Lung (tissue), 12 donors: ENCODE results near the gene VHLL. TPM values are rescaled to one million over a fixed set of nuclear protein-coding genes. Genes with fewer than 3 reads are reported as not detected.

ENCODE experiments used
- ATAC-seq: fragments of 200-7000 bp; cut with Tn5 transposase; one replicate; pipeline ENCODE4 v1.9.1; 2020; ENCODE audit warnings: moderate number of reproducible peaks; ENCODE audit not compliant: insufficient read depth, low FRiP score
- DNase-seq, 3 donors: peaks; one replicate each; pipeline ENCODE4 v3.0.0-alpha.2; 2013 to 2017
- H3K27ac ChIP-seq, 2 donors: one replicate each; pipeline ENCODE4 v1.5.1; 2013; ENCODE audit warnings: mild to moderate bottlenecking in 2 of 2, moderate library complexity in 2 of 2, control low read depth in 1 of 2, inconsistent platforms in 1 of 2, low read depth in 1 of 2, low read length in 1 of 2
- H3K27me3 ChIP-seq, 3 donors: one replicate each; pipeline ENCODE4 v1.5.1; 2013; ENCODE audit warnings: low read length in 2 of 3; ENCODE audit not compliant: control insufficient read depth in 3 of 3, insufficient read depth in 3 of 3
- H3K36me3 ChIP-seq, 4 donors: one replicate each; pipeline ENCODE4 v1.5.1; 2013; ENCODE audit warnings: low read length in 4 of 4, mild to moderate bottlenecking in 1 of 4, moderate library complexity in 1 of 4; ENCODE audit not compliant: control insufficient read depth in 4 of 4, insufficient read depth in 4 of 4
- H3K4me1 ChIP-seq, 5 donors: one replicate each; pipeline ENCODE4 v1.5.1; 2013; ENCODE audit warnings: low read length in 5 of 5, mild to moderate bottlenecking in 2 of 5, moderate library complexity in 1 of 5; ENCODE audit not compliant: control insufficient read depth in 5 of 5, insufficient read depth in 5 of 5
- H3K4me3 ChIP-seq: one replicate; pipeline ENCODE4 v1.5.1; 2013; ENCODE audit warnings: mild to moderate bottlenecking, control low read depth, moderate library complexity
- H3K9ac ChIP-seq, 2 donors: one replicate each; pipeline ENCODE4 v1.5.1; 2013; ENCODE audit warnings: low read length in 2 of 2, control low read depth in 1 of 2; ENCODE audit not compliant: insufficient read depth in 1 of 2
- H3K9me3 ChIP-seq, 4 donors: one replicate each; pipeline ENCODE4 v1.5.1; 2013; ENCODE audit warnings: low read length in 3 of 4, mild to moderate bottlenecking in 1 of 4, moderate library complexity in 1 of 4; ENCODE audit not compliant: control insufficient read depth in 4 of 4, insufficient read depth in 3 of 4
- CTCF ChIP-seq: IDR thresholded peaks from 2 replicates; pipeline ENCODE4 v1.5.1; 2012; ENCODE audit warnings: mild to moderate bottlenecking; ENCODE audit errors: control extremely low read depth, extremely low read depth
- WGBS, 2 donors: extraction: QIAGEN DNeasy Blood & Tissue Kit; methylation state at CpG; one replicate each; pipeline ENCODE4 v1.1.7; 2013; 5-methylcytosine and 5-hydroxymethylcytosine counted together
- polyA plus RNA-seq, 2 donors: library from polyadenylated mRNA; stranded (reverse); fragments of 200-250 nt; gene quantifications; one replicate each; pipeline ENCODE4 v1.2.1, GENCODE V29; 2013
- total RNA-seq, 2 donors: library from RNA; depleted of rRNA in 1 of 2; stranded (reverse); fragments of >200 nt in 1 of 2; gene quantifications; one replicate each; pipeline ENCODE4 v1.2.1, GENCODE V29; 2014 to 2021
- donor health status: control.
- donor health status: control.
- donor health status: Bipolar disorder and iron deficiency.
- donor health status: healthy.
- donor health status: DM: yes; HTN: yes; CAD: no.

VHLL gene
- total and polyA plus RNA-seq, 4 donors: not detected

GRCh38 chr1:156308078-156308477, 9.0 kb upstream of the VHLL start:
- peaks cover 33 to 46% (median 41%) of the 10 kb centered on the region in 4 donors for H3K36me3 ChIP-seq

GRCh38 chr1:156305215-156305614, 6.1 kb upstream of the VHLL start:
- no peak overlapping the region for H3K9ac ChIP-seq
- H3K4me3 ChIP-seq: no peak overlapping the region
- no peaks in the 10 kb centered on the region for H3K9me3 ChIP-seq
- ATAC-seq (no peak), DNase-seq (no peak)
- 80 to 90% methylated on average over 2 of the region's 2 CpGs for WGBS, 2 donors
- peaks cover 19 to 28% (median 23%) of the 10 kb centered on the region in 4 donors for H3K36me3 ChIP-seq
- no peak for TF ChIP-seq CTCF
- no peaks in the 10 kb centered on the region for H3K4me1 ChIP-seq
- H3K27me3 ChIP-seq: no peaks in the 10 kb centered on the region
- H3K27ac ChIP-seq: no peak overlapping the region

More at GRCh38 chr1:156308078-156308477, 9.0 kb upstream of the VHLL start:
- Histone ChIP-seq H3K4me3 (no peak overlapping the region), H3K27ac (no peak overlapping the region), H3K4me1 (no peaks in the 10 kb centered on the region), H3K27me3 (no peaks in the 10 kb centered on the region), H3K9me3 (no peaks in the 10 kb centered on the region), H3K9ac (no peak overlapping the region)
- no peak for ATAC-seq
- DNase-seq: no peak
- no peak for TF ChIP-seq CTCF

GRCh38 chr1:156303241-156303640, 4.1 kb upstream of the VHLL start:
- Histone ChIP-seq H3K9ac (no peak overlapping the region), H3K27me3 (no peaks in the 10 kb centered on the region), H3K4me3 (no peak overlapping the region), H3K36me3 (peaks cover 8 to 13% (median 11%) of the 10 kb centered on the region in 4 donors), H3K9me3 (no peaks in the 10 kb centered on the region), H3K27ac (no peak overlapping the region), H3K4me1 (no peaks in the 10 kb centered on the region)
- DNase-seq: no peak
- WGBS, 2 donors: 95 to 99% methylated on average over 3 to 4 of the region's 4 CpGs
- TF ChIP-seq CTCF: no peak
- ATAC-seq: no peak

- ATAC-seq (peak; percentile 62), DNase-seq (peak; percentile 69 to 91 (median 81))
- no peaks in the 10 kb centered on the region for H3K27me3 ChIP-seq
- H3K4me1 ChIP-seq: peaks cover 0 to 14% (median 2%) of the 10 kb centered on the region in 5 donors
- H3K36me3 ChIP-seq: peaks cover 0 to 3% (median 1%) of the 10 kb centered on the region in 4 donors
- H3K9me3 ChIP-seq: no peaks in the 10 kb centered on the region
- TF ChIP-seq CTCF: no peak
- H3K9ac ChIP-seq: peak within 1 kb of the TSS in 1 of 2 donors; percentile 87
- H3K4me3 ChIP-seq: peak within 1 kb of the TSS; percentile 75
- WGBS, 2 donors: 1% methylated on average over 17 of the region's 17 CpGs
- peak within 1 kb of the TSS in 1 of 2 donors; percentile 60 for H3K27ac ChIP-seq
Measured at GRCh38 chr1:156295391-156295947, 3.6 kb downstream of the VHLL start, which contains the start of gene GLMP. Gene GLMP, minus strand, starts transcription at chr1:156295679. Its CDS starts 34 bp downstream, at chr1:156295645.
